GM18868 (cell line): ENCODE data around the gene AMN1.
"Not testable (repeated sequence)": the region's sequence is repeated elsewhere in the genome, so short reads cannot be mapped to it uniquely, and the experiment has no call there.

Experiments
- ATAC-seq: cut with Tn5 transposase; IDR thresholded peaks from one replicate; pipeline ENCODE4 v1.9.1; 2021; ENCODE audit warnings: mild to moderate bottlenecking, moderate library complexity; ENCODE audit not compliant: unreplicated experiment

AMN1 gene

DNA sequence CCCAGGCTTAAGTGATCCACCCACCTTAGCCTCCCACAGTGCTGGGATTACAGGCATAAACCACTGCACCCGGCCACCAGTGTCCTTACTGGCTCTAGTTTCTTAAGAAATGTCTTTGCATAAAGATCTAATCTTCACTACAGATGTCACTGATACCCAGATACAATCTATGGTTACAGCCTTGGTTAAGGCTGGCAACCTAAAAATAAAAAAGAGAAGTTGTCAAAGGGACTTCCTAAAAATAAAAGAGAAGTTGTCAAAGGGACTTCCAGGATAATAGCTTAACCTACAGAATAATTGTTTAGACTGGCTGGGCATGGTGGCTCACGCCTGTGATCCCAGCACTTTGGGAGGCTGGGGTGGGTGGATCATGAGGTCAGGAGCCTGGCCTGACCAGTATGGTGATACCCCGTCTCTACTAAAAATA, 41.7 kb downstream of the AMN1 start:
- ATAC-seq: peak; percentile 88

GRCh38 chr12:31685801-31686200, 43.0 kb downstream of the AMN1 start:
- no peak for ATAC-seq

DNA sequence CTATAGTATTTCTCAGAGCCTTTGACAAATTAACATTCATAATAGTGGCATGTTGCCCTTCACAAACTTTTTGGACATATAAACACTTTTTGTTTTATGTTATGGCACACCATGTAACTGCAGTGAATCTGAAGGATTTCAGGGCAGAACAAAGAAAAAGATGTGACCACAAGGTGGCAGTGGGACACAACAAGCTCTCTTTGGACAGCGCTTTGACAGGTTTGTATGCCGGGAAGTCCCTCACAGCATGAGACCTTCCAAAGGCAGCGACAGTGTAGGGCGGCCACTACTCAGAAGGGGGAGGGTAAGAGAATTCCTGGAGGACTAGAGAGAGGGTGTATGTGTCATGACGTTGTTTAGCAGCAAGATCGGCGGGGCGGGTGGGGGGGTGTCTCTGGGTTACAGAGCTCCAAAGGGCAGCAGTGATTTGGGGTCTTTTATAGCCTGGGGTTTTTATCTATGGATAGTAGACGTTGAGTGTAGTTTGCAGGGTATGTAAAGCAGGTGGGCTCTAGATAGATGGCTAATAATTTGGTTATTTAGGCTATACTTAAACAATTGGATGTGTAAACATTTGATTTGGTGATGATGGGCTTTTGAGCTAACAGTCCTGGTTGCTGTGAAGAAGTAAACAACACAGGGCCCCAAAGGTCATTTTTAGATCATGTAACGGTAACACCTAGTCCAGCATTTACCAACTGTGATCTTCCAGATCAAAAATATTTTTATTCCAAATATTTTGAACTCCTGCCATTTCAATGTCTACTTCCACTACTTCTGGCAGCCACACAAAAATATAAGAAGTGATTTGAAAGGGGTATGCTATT, 46.5 kb downstream of the AMN1 start:
- ATAC-seq: peak; percentile 78

DNA sequence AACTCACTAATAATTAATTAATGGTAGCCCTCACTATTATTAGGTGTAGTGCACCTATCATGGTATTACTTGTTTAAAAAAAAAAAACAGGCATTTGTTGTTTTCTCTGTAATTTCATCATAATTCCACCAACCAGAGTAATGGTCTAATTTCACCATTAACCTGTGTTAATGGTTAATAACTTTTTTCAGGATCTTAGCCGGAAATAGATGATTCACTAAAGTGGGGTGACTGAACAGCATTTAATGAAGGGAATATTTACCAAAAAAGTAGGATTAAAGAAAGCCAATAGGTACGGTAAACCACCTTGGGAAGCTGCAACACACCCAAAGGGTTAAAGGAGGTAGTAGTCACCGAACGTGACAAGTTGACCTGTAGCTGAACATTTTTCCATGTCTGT, 56.3 kb downstream of the AMN1 start:
- no peak for ATAC-seq

- not testable (repeated sequence) for ATAC-seq
These were observed 59.2 kb downstream of the AMN1 start for GRCh38 chr12:31669582-31669981.

DNA sequence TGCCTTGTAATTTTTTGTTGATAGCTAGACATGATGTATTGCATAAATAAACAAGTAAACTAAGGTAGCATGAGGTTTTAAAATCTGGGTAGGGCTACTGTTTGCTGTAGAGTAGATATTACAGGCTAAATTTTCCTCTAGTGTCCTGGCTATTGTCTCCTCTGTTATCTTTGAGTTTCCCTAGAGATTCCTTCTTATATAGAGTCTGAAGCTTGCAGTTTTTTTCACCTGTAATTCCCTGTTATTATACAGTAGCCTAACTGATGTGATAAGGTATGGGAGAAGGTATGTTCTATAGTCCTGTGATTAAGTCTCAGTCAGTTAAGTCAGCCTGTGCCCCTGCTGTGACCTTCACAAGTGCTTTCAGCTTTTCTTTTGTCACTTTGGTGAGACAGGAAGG, 59.8 kb downstream of the AMN1 start:
- no peak for ATAC-seq

- ATAC-seq: no peak
These were observed 64.8 kb downstream of the AMN1 start for GRCh38 chr12:31664038-31664437.

DNA sequence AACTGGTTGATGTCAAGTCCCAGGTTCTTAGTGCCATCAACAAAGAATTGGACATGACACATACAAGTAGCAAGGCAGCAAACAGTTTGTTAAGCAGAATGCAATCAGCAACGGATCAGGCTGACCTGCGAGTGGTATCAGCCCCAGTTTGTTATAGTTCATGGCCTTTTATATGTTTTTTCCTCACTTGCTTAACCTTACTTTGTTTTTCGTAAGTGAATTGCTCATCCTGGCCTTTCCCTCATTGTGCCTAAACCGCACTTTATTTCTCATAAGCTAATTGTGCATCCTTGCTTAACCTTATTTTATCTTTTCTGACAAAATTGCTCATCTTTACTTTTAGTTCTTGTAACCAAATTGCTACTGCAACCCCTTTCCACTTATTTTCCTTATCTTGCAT, 65.2 kb downstream of the AMN1 start:
- no peak for ATAC-seq

- no peak for ATAC-seq
These were observed 66.5 kb downstream of the AMN1 start for GRCh38 chr12:31662176-31662849.

DNA sequence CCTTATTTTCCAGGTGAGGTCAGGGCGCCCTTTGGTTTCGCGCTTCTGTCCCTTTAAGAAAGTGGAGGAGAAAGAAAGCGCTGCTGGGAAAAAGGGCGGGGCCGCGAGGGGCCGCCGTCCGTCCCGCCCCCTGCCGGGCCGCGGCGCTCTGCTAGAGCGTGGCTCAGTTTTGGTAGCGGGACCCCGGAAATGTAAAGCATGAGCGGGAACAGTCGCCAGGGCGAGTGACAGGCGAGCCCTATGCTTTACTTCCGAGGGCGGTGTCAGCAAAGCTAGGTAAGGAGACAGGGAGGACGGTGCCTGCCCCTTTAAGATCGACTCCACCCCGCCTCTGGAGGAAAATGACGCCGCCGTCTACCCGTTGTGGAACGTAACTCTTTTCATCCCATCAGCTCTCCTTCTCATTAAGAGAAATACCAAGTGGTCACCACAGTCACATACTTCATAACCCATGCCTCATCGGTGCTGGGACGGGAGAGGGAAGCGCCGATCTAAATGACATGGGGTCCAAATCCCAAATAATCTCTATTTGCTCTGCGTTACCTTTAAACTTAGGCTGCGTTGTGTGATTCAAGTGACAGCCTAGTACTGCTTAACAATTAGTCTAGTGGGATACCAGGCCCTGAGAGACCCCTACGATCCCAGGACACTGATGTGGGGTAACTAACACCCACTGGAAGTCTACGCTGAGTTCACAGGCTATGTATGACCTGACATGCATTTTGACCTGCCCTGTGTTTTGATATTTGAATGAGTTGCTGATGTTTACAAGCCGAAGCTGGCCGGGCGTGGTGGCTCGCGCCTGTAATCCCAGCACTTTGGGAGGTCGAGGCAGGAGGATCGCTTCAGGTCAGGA, 69.5 kb downstream of the AMN1 start, which contains the start of gene ETFBKMT:
ETFBKMT (plus strand) TSS at position 602 of the 856 bp plus-strand sequence. CDS start 2,266 bp downstream, outside the sequence.
- peak; percentile 99 for ATAC-seq

GRCh38 chr12:31658471-31659086, 70.2 kb downstream of the AMN1 start:
- ATAC-seq: peak; percentile 4

- no peak for ATAC-seq
These were observed 73.0 kb downstream of the AMN1 start for GRCh38 chr12:31655792-31656191.

DNA sequence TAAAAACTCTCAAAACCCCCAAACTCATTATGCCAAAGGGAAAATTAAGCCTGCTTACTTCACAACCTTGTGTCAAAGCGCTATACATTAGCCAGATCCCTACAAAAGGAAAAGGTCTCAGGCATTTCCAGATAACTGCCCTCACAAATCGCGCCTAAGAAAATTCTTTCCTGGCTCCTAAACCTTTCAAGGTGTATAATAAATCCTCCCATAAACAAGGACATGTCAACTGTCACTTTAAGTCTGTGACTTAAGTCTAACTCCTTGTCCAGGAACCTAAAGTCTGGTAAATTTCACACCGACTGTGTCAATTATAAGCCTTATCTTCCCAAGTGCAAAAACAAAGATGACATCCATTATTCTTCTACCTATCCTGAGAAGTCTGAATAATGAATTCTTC, 73.6 kb downstream of the AMN1 start:
- ATAC-seq: no peak

GRCh38 chr12:31651893-31652521, 76.8 kb downstream of the AMN1 start:
- no peak for ATAC-seq

DNA sequence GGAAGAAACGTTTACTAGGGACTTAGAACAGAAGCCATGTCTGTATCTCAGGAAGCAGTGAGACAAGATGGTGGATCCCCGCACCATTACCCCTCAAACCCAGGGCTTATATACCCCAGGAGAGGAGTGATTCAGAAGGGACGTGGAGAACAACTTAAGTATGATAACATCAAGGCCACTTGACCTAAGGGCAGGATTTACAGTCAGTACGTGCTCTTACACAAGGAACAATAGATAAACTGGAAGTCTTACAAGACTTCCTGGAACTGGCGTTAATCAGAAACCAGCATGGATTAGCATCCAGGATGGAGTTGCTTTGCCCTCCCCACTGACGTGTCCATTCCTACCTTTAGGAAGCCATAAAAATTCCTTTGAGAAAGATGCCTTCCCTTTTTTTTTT, 77.9 kb downstream of the AMN1 start:
- no peak for ATAC-seq

DNA sequence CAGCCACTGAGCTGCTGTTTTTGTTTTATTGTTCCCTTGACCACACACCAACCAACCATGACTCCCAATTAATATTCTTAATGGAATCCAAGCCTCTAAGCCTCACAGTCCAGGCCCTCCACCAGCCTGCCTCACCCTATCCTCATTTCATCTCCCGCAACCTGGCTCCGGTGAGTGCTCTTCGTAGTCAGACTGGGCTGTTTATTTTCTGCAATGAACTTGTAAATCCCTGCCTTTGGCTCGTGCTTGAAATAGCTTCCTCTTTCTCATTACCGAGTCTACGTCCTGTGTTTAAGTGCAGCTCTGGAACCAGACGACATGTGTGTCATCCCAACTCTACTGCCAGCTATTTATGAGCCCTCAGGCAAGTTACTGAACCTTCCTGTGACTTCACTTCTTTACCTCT, 81.7 kb downstream of the AMN1 start:
- ATAC-seq: no peak

GRCh38 chr12:31645924-31646323, 82.9 kb downstream of the AMN1 start:
- no peak for ATAC-seq

DNA sequence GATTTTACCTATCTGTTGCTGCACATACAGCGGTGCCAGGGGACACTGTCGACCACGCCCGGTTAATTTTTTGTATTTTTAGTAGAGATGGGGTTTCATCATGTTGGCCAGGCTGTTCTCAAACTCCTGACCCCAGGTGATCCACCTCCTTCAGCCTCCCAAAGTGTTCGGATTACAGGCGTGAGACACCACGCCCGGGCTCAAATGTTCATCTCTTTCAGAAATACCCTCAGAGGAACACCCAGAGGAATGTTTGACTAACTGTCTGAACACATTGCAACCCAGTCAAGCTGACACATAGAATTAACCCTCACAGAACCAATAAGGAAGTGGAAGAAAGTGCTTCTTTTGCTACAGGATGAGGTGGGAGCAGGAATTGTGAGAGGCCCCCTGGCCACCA, 84.3 kb downstream of the AMN1 start:
- no peak for ATAC-seq

- ATAC-seq: no peak
These were observed 87.2 kb downstream of the AMN1 start for GRCh38 chr12:31641509-31642090.

GRCh38 chr12:31634620-31635019, 94.2 kb downstream of the AMN1 start:
- ATAC-seq: no peak
